SK-N-SH (cell line): ENCODE data around the gene SEMA3D. TPM values are rescaled to one million over a fixed set of nuclear protein-coding genes. Genes with fewer than 3 reads are reported as not detected.

ENCODE experiments used
- CTCF ChIA-PET: fragments of 300-600, 350-600 bp; formaldehyde crosslinking; extraction: SDS; loops from one replicate; lab custom pipeline; 2021; lab: Yijun Ruan, JAX
- POLR2A ChIA-PET: fragments of 350-600 bp; sonication (Branson Sonifier 250); formaldehyde crosslinking; extraction: SDS; loops from one replicate; lab custom pipeline; 2020; ENCODE audit warnings: antibody characterized with exemption, inconsistent platforms; lab: Yijun Ruan, JAX
- DNase-seq: peaks from one replicate; pipeline ENCODE4 v3.0.0; 2012
- H2AFZ ChIP-seq: fragments of 200-600 bp; sonication (generic); 2 replicates; pipeline ENCODE4 v1.8.1; 2016; ENCODE audit warnings: antibody characterized with exemption, mild to moderate bottlenecking, low read depth
- H3F3A ChIP-seq: fragments of 200-600 bp; sonication (generic); replicated peaks from 2 replicates; pipeline ENCODE3; 2016; ENCODE audit warnings: antibody characterized with exemption, mild to moderate bottlenecking; ENCODE audit not compliant: insufficient read depth
- H3K27ac ChIP-seq, 2 experiments: fragments of 200-500 bp in 1 of 2; fragments of 200-600 bp in 1 of 2; sonication (Bioruptor generic) in 1 of 2; sonication (generic), shearing (Covaris generic) in 1 of 2; 2 replicates each; pipeline versions ENCODE4 v1.5.1 to v1.6.1; 2014 to 2016; ENCODE audit warnings: low read depth in 2 of 2, inconsistent platforms in 1 of 2, low read length in 1 of 2, mild to moderate bottlenecking in 1 of 2, mixed read lengths in 1 of 2
- H3K27me3 ChIP-seq: fragments of 200-600 bp; sonication (generic), shearing (Covaris generic); 2 replicates; pipeline ENCODE4 v1.6.1; 2016; ENCODE audit warnings: mixed run types; ENCODE audit not compliant: insufficient read depth
- H3K36me3 ChIP-seq, 2 experiments: fragments of 200-500 bp in 1 of 2; fragments of 200-600 bp in 1 of 2; sonication (Bioruptor generic) in 1 of 2; sonication (generic) in 1 of 2; replicated peaks in 1 of 2; 2 replicates each; pipeline versions ENCODE3 to v1.5.1; 2014 to 2016; ENCODE audit warnings: low read length in 1 of 2, mild to moderate bottlenecking in 1 of 2; ENCODE audit not compliant: insufficient read depth in 2 of 2, control insufficient read depth in 1 of 2
- H3K4me1 ChIP-seq, 2 experiments: fragments of 200-500 bp in 1 of 2; fragments of 200-600 bp in 1 of 2; sonication (Bioruptor generic) in 1 of 2; sonication (generic), shearing (Covaris generic) in 1 of 2; 2 replicates each; pipeline versions ENCODE4 v1.5.1 to v1.6.1; 2014 to 2016; ENCODE audit warnings: low read depth in 1 of 2, low read length in 1 of 2, mixed run types in 1 of 2; ENCODE audit not compliant: insufficient read depth in 2 of 2, control insufficient read depth in 1 of 2
- H3K4me2 ChIP-seq: fragments of 200-600 bp; sonication (generic), shearing (Covaris generic); 2 replicates; pipeline ENCODE4 v1.6.1; 2017; ENCODE audit warnings: mixed run types
- H3K4me3 ChIP-seq, 2 experiments: fragments of 200-500 bp in 1 of 2; fragments of 200-600 bp in 1 of 2; sonication (Bioruptor generic) in 1 of 2; sonication (generic), shearing (Covaris generic) in 1 of 2; 2 replicates each; pipeline versions ENCODE4 v1.5.1 to v1.8.1; 2014 to 2016; ENCODE audit warnings: low read depth in 2 of 2, inconsistent platforms in 1 of 2, low read length in 1 of 2, mild to moderate bottlenecking in 1 of 2, mixed read lengths in 1 of 2, moderate library complexity in 1 of 2
- H3K79me2 ChIP-seq: fragments of 200-600 bp; sonication (generic); 2 replicates; pipeline ENCODE4 v1.8.1; 2017; ENCODE audit warnings: mild to moderate bottlenecking; ENCODE audit not compliant: insufficient read depth
- H3K9ac ChIP-seq: fragments of 200-600 bp; sonication (generic); 2 replicates; pipeline ENCODE4 v1.6.1; 2017; ENCODE audit warnings: mixed run types
- H3K9me2 ChIP-seq: fragments of 200-600 bp; sonication (generic); 2 replicates; pipeline ENCODE4 v1.6.1; 2017; ENCODE audit warnings: mixed run types
- H3K9me3 ChIP-seq: fragments of 200-600 bp; sonication (generic); 2 replicates; pipeline ENCODE4 v1.6.1; 2017; ENCODE audit warnings: mixed run types, mild to moderate bottlenecking, moderate library complexity
- H4K20me1 ChIP-seq: fragments of 200-600 bp; sonication (generic); 2 replicates; pipeline ENCODE4 v1.6.1; 2017; ENCODE audit warnings: mild to moderate bottlenecking, mixed run types; ENCODE audit not compliant: insufficient read depth
- CHD2 ChIP-seq: fragments of 150-350 bp; IDR thresholded peaks from 2 replicates; pipeline ENCODE4 v1.6.1; 2018; ENCODE audit warnings: low read length; ENCODE audit not compliant: partially characterized antibody
- ELF1 ChIP-seq: IDR thresholded peaks from 2 replicates; pipeline ENCODE4 v1.4.0; 2012
- EZH2phosphoT487 ChIP-seq: fragments of 200-600 bp; sonication (generic); IDR thresholded peaks from 2 replicates; pipeline ENCODE4 v1.6.1; 2017; ENCODE audit warnings: low read depth, mixed run types, mild to moderate bottlenecking, antibody characterized with exemption, moderate library complexity, borderline replicate concordance
- FOSL2 ChIP-seq: IDR thresholded peaks from 2 replicates; pipeline ENCODE4 v1.4.0; 2012; ENCODE audit warnings: low read depth, mild to moderate bottlenecking, moderate library complexity, borderline replicate concordance
- FOXJ3 ChIP-seq: sonication (generic); formaldehyde crosslinking; IDR thresholded peaks from 2 replicates; pipeline ENCODE4 v1.5.1; 2020; ENCODE audit warnings: mild to moderate bottlenecking, missing genetic modification reagents
- FOXM1 ChIP-seq: IDR thresholded peaks from 2 replicates; pipeline ENCODE4 v1.4.0; 2012; ENCODE audit warnings: low read depth, mild to moderate bottlenecking
- GABPA ChIP-seq: IDR thresholded peaks from 2 replicates; pipeline ENCODE4 v1.4.0; 2012; ENCODE audit warnings: low read depth, mild to moderate bottlenecking
- GATA2 ChIP-seq: sonication (generic); formaldehyde crosslinking; IDR thresholded peaks from 2 replicates; pipeline ENCODE4 v1.5.0; 2020; ENCODE audit warnings: mild to moderate bottlenecking, missing genetic modification reagents
- JUND ChIP-seq: IDR thresholded peaks from 2 replicates; pipeline ENCODE4 v1.4.0; 2012
- MEF2A ChIP-seq: IDR thresholded peaks from 2 replicates; pipeline ENCODE4 v1.4.0; 2012; ENCODE audit warnings: low read depth, borderline replicate concordance
- NFIC ChIP-seq: IDR thresholded peaks from 2 replicates; pipeline ENCODE4 v1.4.0; 2012; ENCODE audit warnings: borderline replicate concordance
- NRF1 ChIP-seq: IDR thresholded peaks from 2 replicates; pipeline ENCODE4 v1.6.1; 2012; ENCODE audit warnings: low read depth, mild to moderate bottlenecking, low read length
- POLR2AphosphoS5 ChIP-seq: IDR thresholded peaks from 2 replicates; pipeline ENCODE4 v1.6.1; 2012; ENCODE audit warnings: low read depth, low read length
- RAD21 ChIP-seq: IDR thresholded peaks from 2 replicates; pipeline ENCODE4 v1.6.1; 2012; ENCODE audit warnings: mild to moderate bottlenecking, low read length
- RCOR1 ChIP-seq: fragments of 150-350 bp; IDR thresholded peaks from 2 replicates; pipeline ENCODE4 v1.6.1; 2017; ENCODE audit warnings: antibody characterized with exemption, low read length
- RFX5 ChIP-seq: IDR thresholded peaks from 2 replicates; pipeline ENCODE4 v1.6.1; 2012; ENCODE audit warnings: mild to moderate bottlenecking, improper control_type of control experiment, low read length
- RXRA ChIP-seq: IDR thresholded peaks from 2 replicates; pipeline ENCODE4 v1.4.0; 2012; ENCODE audit warnings: low read depth, mild to moderate bottlenecking, borderline replicate concordance
- WGBS: methylation state at CpG from one replicate; pipeline ENCODE4 v1.1.6; 2017; ENCODE audit warnings: low lambda C conversion rate; 5-methylcytosine and 5-hydroxymethylcytosine counted together
- polyA plus RNA-seq, 3 experiments: library from polyadenylated mRNA; depleted of rRNA; stranded (reverse); fragments of >200 nt; gene quantifications; 2 replicates each; pipeline ENCODE4 v1.2.3, GENCODE V29; 2012
- TF ChIP-seq, protein P1 (sequence below): IDR thresholded peaks from 2 replicates; pipeline ENCODE4; 2012
- TF ChIP-seq, protein P2 (sequence below): IDR thresholded peaks from 2 replicates; pipeline ENCODE4 v1.4.0; 2012; ENCODE audit warnings: low read depth
- TF ChIP-seq, protein P3 (sequence below): fragments of 150-350 bp; IDR thresholded peaks from 2 replicates; pipeline ENCODE4 v1.6.1; 2017; ENCODE audit warnings: antibody characterized with exemption, low read length, low read depth, borderline replicate concordance
- TF ChIP-seq, protein P4 (sequence below): fragments of 200-600 bp; sonication (generic); IDR thresholded peaks from 2 replicates; pipeline ENCODE4 v1.6.1; 2017; ENCODE audit warnings: antibody characterized with exemption, mild to moderate bottlenecking, moderate library complexity
- TF ChIP-seq, protein P5 (sequence below): IDR thresholded peaks from 2 replicates; pipeline ENCODE4 v1.4.0; 2012; ENCODE audit warnings: low read depth, borderline replicate concordance
- TF ChIP-seq, protein P6 (sequence below): fragments of 150-350 bp; IDR thresholded peaks from 2 replicates; pipeline ENCODE4 v1.6.1; 2016; ENCODE audit warnings: mild to moderate bottlenecking, low read depth, low read length

Gene SEMA3D
- polyA plus RNA-seq, 1 of the 3 experiments (the other 2 are of a cell fraction): 30.1 TPM

DNA sequence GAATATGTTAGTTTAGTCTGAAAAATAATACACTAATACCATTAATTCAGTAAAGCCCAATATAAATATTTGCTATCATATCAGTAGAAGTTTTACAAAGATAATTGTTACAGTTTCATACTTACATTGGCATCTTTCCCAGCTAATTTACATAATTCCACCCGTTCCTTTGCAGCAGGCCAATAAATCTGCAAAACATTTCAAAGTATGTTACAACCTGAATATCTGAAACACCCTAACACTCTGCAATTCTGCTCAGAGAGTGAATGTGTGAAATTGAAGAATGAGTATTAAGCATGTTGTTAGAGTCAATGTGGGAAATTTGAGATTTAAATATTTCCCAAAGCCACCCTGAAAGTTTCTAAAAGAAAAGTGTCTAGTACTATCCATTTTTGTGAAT is 105.5 kb downstream of the SEMA3D start:
- CTCF ChIA-PET: interaction anchor here (1.8 kb wide), 1 partner anchor 39 kb away, joined by 5 read pairs; no protein-coding TSS in a partner anchor
- no peaks in the 10 kb centered on the region; a peak in 1 of 4 replicates for H3K4me1 ChIP-seq
- DNase-seq: no peak
- no peak overlapping the region for H3K27ac ChIP-seq
- no peak overlapping the region for H2AFZ ChIP-seq
- H3K27me3 ChIP-seq: no peaks in the 10 kb centered on the region
- H4K20me1 ChIP-seq: no peaks in the 10 kb centered on the region
- no peaks in the 10 kb centered on the region for H3K9me2 ChIP-seq
- H3F3A ChIP-seq: no peaks in the 10 kb centered on the region
- 61% methylated on average over 1 of the region's 1 CpG for WGBS
- H3K9ac ChIP-seq: no peak overlapping the region
- POLR2A ChIA-PET: no interaction called here
- H3K36me3 ChIP-seq: peaks cover 0 to 17% of the 10 kb centered on the region in 2 experiments
- H3K4me3 ChIP-seq: no peak overlapping the region
- no peaks in the 10 kb centered on the region for H3K79me2 ChIP-seq
- TF ChIP-seq JUND (no peak), CHD2 (no peak), RFX5 (no peak), FOXM1 (no peak), GABPA (no peak), RCOR1 (no peak), POLR2AphosphoS5 (no peak), ELF1 (no peak)
- TF ChIP-seq, protein P1, sequence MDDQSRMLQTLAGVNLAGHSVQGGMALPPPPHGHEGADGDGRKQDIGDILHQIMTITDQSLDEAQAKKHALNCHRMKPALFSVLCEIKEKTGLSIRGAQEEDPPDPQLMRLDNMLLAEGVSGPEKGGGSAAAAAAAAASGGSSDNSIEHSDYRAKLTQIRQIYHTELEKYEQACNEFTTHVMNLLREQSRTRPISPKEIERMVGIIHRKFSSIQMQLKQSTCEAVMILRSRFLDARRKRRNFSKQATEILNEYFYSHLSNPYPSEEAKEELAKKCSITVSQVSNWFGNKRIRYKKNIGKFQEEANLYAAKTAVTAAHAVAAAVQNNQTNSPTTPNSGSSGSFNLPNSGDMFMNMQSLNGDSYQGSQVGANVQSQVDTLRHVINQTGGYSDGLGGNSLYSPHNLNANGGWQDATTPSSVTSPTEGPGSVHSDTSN: no peak
- TF ChIP-seq, protein P2, sequence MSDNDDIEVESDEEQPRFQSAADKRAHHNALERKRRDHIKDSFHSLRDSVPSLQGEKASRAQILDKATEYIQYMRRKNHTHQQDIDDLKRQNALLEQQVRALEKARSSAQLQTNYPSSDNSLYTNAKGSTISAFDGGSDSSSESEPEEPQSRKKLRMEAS: no peak
- TF ChIP-seq, protein P3, sequence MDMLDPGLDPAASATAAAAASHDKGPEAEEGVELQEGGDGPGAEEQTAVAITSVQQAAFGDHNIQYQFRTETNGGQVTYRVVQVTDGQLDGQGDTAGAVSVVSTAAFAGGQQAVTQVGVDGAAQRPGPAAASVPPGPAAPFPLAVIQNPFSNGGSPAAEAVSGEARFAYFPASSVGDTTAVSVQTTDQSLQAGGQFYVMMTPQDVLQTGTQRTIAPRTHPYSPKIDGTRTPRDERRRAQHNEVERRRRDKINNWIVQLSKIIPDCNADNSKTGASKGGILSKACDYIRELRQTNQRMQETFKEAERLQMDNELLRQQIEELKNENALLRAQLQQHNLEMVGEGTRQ: no peak
- TF ChIP-seq, protein P4, sequence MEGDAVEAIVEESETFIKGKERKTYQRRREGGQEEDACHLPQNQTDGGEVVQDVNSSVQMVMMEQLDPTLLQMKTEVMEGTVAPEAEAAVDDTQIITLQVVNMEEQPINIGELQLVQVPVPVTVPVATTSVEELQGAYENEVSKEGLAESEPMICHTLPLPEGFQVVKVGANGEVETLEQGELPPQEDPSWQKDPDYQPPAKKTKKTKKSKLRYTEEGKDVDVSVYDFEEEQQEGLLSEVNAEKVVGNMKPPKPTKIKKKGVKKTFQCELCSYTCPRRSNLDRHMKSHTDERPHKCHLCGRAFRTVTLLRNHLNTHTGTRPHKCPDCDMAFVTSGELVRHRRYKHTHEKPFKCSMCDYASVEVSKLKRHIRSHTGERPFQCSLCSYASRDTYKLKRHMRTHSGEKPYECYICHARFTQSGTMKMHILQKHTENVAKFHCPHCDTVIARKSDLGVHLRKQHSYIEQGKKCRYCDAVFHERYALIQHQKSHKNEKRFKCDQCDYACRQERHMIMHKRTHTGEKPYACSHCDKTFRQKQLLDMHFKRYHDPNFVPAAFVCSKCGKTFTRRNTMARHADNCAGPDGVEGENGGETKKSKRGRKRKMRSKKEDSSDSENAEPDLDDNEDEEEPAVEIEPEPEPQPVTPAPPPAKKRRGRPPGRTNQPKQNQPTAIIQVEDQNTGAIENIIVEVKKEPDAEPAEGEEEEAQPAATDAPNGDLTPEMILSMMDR: no peak
- H3K4me2 ChIP-seq: no peak overlapping the region
- H3K9me3 ChIP-seq: no peaks in the 10 kb centered on the region

DNA sequence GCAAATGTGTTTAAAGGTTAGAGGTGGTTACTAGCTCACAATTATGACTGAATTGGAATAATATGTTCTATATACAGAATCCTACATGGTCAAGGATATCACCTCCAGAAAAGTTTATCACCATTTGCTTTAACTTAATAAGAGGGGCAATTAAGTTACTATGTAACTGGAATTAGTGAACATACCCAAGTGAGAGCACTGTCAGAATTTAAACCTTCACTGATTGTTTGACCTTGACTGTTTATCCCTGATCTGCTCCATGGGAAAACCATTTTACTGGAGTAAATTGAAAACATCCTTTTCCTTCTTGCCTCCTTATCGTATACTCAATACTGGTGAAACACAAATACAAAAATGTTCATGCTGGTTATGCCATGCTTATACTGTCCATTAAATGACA is 107.4 kb downstream of the SEMA3D start:
- CTCF ChIA-PET: interaction anchor here (0.9 to 2.0 kb wide), 2 partner anchors 12 to 54 kb away, joined by 3 to 5 read pairs; no protein-coding TSS in a partner anchor
- H3K9me3 ChIP-seq: no peaks in the 10 kb centered on the region
- peaks cover 0 to 7% of the 10 kb centered on the region in 2 experiments; a peak in 2 of 4 replicates for H3K4me1 ChIP-seq
- no peaks in the 10 kb centered on the region for H3K9me2 ChIP-seq
- no peak overlapping the region for H3K4me2 ChIP-seq
- H3F3A ChIP-seq: no peaks in the 10 kb centered on the region
- H3K36me3 ChIP-seq: peaks cover 0 to 17% of the 10 kb centered on the region in 2 experiments
- H4K20me1 ChIP-seq: no peaks in the 10 kb centered on the region
- 93% methylated on average over 1 of the region's 1 CpG for WGBS
- no peaks in the 10 kb centered on the region for H3K79me2 ChIP-seq
- POLR2A ChIA-PET: no interaction called here
- H2AFZ ChIP-seq: no peak overlapping the region
- H3K27ac ChIP-seq: no peak overlapping the region
- no peak overlapping the region for H3K9ac ChIP-seq
- DNase-seq: no peak
- no peaks in the 10 kb centered on the region for H3K27me3 ChIP-seq
- no peak overlapping the region for H3K4me3 ChIP-seq
- TF ChIP-seq FOXM1 (no peak), NFIC (no peak), FOSL2 (no peak), GABPA (no peak), FOXJ3 (CRISPR knock-in tag) (no peak), GATA2 (CRISPR knock-in tag) (no peak), EZH2phosphoT487 (no peak), POLR2AphosphoS5 (no peak), NRF1 (no peak), MEF2A (no peak), RXRA (no peak), RAD21 (no peak)
- TF ChIP-seq, protein P5, sequence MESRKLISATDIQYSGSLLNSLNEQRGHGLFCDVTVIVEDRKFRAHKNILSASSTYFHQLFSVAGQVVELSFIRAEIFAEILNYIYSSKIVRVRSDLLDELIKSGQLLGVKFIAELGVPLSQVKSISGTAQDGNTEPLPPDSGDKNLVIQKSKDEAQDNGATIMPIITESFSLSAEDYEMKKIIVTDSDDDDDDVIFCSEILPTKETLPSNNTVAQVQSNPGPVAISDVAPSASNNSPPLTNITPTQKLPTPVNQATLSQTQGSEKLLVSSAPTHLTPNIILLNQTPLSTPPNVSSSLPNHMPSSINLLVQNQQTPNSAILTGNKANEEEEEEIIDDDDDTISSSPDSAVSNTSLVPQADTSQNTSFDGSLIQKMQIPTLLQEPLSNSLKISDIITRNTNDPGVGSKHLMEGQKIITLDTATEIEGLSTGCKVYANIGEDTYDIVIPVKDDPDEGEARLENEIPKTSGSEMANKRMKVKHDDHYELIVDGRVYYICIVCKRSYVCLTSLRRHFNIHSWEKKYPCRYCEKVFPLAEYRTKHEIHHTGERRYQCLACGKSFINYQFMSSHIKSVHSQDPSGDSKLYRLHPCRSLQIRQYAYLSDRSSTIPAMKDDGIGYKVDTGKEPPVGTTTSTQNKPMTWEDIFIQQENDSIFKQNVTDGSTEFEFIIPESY: no peak
- TF ChIP-seq, protein P6, sequence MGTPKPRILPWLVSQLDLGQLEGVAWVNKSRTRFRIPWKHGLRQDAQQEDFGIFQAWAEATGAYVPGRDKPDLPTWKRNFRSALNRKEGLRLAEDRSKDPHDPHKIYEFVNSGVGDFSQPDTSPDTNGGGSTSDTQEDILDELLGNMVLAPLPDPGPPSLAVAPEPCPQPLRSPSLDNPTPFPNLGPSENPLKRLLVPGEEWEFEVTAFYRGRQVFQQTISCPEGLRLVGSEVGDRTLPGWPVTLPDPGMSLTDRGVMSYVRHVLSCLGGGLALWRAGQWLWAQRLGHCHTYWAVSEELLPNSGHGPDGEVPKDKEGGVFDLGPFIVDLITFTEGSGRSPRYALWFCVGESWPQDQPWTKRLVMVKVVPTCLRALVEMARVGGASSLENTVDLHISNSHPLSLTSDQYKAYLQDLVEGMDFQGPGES: no peak
